Myocyte (in vitro differentiated cells): Measurements from ENCODE around the gene DDX10. TPM values are rescaled to one million over a fixed set of nuclear protein-coding genes. Genes with fewer than 3 reads are reported as not detected.

ENCODE experiments used
- DNase-seq: peaks from one replicate; pipeline ENCODE4 v3.0.0-alpha.2; 2012; ENCODE audit warnings: low read depth
- total RNA-seq: library from RNA; depleted of rRNA; stranded (reverse); fragments of >200 nt; gene quantifications from 2 replicates; pipeline ENCODE4 v1.2.3, GENCODE V29; 2014

Gene DDX10
- total RNA-seq, 1 donor from 2014 or later: 23.4 TPM

DNA sequence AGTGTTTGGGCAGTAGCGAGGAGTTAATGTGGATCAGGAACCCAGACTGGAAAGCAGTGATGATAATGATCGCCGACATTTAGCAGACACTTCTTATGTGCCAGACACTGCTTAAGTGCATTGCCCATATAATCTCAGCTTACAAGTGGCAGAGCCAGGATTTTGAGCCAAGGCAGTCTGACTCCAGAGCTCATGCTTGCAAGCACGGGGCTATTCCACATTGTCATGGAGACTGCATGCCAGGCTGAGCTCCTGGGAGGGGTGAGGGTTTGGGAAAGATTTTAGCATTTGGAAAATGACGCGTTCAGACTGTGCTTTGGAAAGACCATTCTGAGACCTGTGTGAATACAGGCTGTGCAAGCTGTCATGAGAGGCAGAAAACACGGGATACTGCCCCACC lies 302.7 kb downstream of the DDX10 start:
- DNase-seq: peak; percentile 43

- no peak for DNase-seq
Measured at GRCh38 chr11:108970221-108970991, 305.5 kb downstream of the DDX10 start.

DNA sequence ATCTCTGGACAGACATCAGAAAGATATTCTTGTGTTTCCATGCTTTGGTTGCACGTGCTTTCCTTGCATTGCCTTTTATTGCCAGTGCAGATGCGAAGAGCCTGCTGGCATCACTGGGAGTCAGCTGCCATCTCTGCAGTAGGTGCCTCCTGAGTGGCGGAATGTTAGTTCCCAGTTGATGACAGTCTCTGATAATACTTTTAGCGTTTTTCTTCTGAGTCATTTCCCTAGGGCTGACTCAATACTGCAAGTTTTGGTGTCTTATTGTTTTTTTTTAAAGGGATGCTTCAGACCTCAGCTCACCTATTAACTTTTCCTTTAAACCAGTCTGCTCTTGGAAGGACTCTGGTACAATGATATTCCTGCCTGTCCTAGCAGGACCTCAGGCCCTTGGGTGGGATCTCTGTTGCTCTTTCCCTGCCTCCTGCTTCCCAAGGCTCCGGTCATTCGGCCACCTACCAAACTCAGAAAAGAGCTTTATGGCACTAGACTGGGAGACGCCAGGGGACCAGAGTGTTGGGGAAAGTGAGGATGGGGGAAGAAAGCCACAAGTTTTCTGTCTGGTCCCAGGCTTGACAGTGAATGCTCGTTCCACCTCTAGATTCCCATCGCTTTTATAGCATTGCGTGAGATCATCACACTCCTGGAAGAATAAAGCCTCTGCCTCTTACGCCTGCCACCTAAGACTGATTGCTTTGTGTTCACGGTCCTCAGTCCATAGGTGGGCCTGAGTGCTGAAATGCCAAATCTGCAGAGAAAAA lies 308.7 kb downstream of the DDX10 start:
- DNase-seq: peak; percentile 55

DNA sequence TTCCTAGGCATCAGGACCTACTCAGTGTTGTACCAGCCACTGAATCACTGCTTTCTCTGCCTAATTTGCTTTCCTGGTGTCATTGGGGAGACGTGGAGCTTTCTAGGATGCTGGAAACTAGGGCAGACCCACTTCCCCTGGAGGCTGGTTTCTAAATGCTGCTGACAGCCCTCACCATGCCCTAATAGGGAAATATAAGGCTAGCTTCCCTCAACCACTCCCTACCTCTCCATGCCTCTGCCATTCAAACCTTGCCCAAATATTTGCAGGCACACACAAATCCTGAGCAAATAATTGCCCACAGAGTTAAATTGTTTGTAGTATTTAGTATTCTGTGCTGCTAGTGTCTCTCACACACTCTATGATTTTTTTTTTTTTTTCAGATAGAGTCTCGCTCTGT lies 310.2 kb downstream of the DDX10 start:
- DNase-seq: no peak

- DNase-seq: no peak
Measured at GRCh38 chr11:108975641-108976071, 310.8 kb downstream of the DDX10 start.

DNA sequence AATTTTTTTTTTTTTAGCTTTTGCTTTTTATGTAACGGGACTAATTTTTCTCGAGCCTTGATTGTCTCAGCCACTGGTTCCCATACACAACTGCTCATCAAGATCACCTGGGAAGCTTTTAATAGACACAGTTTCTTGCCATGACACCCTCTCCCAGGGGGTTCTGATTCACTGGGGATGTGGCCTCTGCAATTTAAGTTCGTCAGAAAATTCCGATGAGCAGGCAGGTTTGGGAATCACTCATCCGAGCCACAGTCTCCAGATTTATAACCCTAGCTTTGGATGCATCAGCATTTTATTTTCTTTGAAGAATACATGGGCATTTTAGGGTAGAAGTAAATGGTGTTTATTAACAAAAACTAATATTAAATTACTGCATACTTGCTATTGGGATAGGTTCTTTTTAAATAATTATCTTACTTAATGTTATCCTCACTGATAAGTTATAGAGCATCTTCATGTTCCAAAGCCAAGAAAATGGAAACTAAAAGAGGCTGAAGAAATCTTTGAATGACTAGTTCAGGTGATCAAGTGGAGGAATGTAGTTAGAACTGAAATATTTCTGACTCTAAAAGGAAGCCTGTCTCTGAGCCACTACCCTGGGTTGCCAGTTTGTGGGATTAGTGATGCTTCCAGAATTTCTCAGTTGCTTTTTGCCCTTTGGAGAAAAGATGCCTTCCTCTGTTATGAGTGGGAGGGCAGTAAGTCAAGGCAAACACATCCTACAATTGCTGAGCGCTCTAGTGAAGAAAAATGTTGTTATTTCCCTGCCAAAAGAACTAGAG lies 319.0 kb downstream of the DDX10 start:
- no peak for DNase-seq

DNA sequence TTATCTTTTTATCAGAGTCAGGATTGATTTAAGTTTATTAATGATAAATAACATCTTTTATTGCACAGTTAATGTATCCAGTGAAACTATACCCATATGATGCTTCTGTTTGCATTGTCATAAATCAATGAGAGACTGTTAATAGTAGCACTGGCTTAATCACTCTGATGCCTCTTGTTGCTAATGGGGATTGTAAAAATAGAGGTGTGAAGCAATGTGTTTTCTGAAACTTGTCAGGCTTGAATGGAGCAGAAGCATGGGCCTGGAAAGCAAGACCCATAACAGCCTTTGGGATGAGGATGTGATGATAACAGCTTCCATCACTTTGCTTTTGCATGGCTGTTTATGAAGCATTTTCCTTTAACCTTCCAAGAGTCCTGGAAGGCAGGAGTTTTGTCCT lies 319.7 kb downstream of the DDX10 start:
- no peak for DNase-seq

- DNase-seq: peak; percentile 46
Measured at GRCh38 chr11:108985236-108985944, 320.5 kb downstream of the DDX10 start.

DNA sequence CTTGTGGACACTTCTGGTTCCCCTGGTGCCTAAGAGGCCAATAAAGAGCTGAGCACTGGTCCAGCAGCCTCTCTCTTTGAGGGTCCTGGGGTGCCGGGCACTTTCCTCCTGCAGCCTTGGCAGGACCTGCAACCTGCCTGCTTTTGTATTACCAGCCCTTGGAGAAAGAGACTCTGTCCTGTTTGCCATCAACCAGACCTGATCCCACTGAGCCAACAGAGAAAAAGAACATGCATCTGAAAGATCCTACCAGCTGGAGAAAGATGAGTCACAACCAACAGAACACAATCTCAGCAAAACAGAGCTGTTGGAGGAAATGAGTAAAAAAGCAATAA lies 321.0 kb downstream of the DDX10 start:
- DNase-seq: peak; percentile 55

Other genes with a start within 250 kb of the DDX10 start
- gene C11orf65, start 197.5 kb upstream of the DDX10 start, total RNA-seq: 0.47 and 0.86 TPM in 2 replicates
- 22.1 and 22.3 TPM in 2 replicates for gene POGLUT3, start 166.7 kb upstream of the DDX10 start, total RNA-seq
- 1.3 and 1.5 TPM in 2 replicates for gene EXPH5, start 71.3 kb upstream of the DDX10 start, total RNA-seq